Measurements from ENCODE around the gene RIMBP2. TPM values are rescaled to one million over a fixed set of nuclear protein-coding genes. Genes with fewer than 3 reads are reported as not detected.

RIMBP2 gene
- total RNA-seq, 2 experiments from 2014 or later: not detected

DNA sequence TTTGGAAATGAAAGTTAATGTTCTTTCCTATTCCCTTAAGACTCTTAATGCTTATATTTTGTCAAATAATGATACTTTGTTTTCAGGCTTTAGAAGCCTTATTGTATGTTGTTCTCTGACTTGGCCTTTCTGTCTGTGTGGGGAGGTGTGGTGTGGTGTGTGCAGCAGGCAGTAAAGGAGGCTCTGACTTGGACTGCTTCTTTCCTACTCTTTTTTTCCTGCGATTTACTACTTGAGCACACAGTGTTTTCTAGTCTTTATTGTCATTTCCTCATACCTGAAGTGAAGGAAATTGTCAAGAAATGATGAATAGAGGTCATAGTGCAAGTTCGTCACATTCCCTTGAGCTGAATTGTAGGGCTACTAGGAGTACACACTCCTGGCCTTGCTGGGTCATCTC is 351.5 kb downstream of the RIMBP2 start:
- H3K4me1 Mint-ChIP-seq (ENCODE audit: low read depth): no peaks in the 10 kb centered on the region
- no peaks in the 10 kb centered on the region for H3K27me3 ChIP-seq (ENCODE audit: control insufficient read depth in 1 of 2, insufficient read depth in 2 of 2, low read length in 2 of 2)
- H3K4me3 ChIP-seq (ENCODE audit: low read length): no peak overlapping the region
- H3K4me1 ChIP-seq (ENCODE audit: insufficient read depth, low read length): no peaks in the 10 kb centered on the region
- H3K9me3 Mint-ChIP-seq: no peaks in the 10 kb centered on the region
- no peaks in the 10 kb centered on the region for H3K36me3 ChIP-seq (ENCODE audit: insufficient read depth, low read length)
- no peak overlapping the region for H3K4me3 Mint-ChIP-seq
- DNase-seq (no peak), ATAC-seq (ENCODE audit: poor library complexity) (no peak)
- peaks cover 0 to 10% of the 10 kb centered on the region in 2 experiments for H3K9me3 ChIP-seq (ENCODE audit: control insufficient read depth in 1 of 2, insufficient read depth in 1 of 2, low read length in 2 of 2)
- H3K27me3 Mint-ChIP-seq: peaks cover 9% of the 10 kb centered on the region
- POLR2A ChIA-PET: no interaction called here
- no peak for TF ChIP-seq CTCF (IDR thresholded peaks at IDR 0.05)
- H3K36me3 Mint-ChIP-seq (ENCODE audit: low read depth): no peaks in the 10 kb centered on the region
- H3K27ac Mint-ChIP-seq: no peak overlapping the region
- intact Hi-C loops (cut with DNase I, micrococcal nuclease): no loop called here
- CTCF ChIA-PET: no interaction called here
- no peak overlapping the region for H3K27ac ChIP-seq (ENCODE audit: low read depth in 1 of 2, low read length in 2 of 2)

DNA sequence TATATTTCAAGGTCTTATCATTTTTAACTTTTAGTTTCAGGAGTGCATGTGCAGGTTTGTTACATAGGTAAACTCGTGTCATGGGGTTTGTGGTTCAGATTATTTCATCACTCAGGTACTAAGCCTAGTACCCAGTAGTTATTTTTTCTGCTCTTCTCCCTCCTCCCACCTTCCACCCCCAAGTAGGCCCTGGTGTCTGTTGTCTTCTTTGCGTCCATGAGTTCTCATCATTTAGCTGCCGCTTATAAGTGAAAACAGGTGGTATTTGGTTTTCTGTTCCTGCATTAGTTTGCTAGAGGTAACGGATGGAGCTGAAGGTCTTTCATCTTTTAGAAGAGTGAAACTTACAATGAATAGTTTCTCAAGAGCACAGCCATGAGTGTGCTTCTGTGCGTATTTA is 354.0 kb downstream of the RIMBP2 start:
- Mint-ChIP-seq H3K9me3 (no peaks in the 10 kb centered on the region), H3K27ac (no peak overlapping the region), H3K27me3 (peaks cover 27% of the 10 kb centered on the region), H3K4me3 (no peak overlapping the region), H3K4me1 (ENCODE audit: low read depth) (no peaks in the 10 kb centered on the region), H3K36me3 (ENCODE audit: low read depth) (no peaks in the 10 kb centered on the region)
- ChIA-PET POLR2A (no interaction called here), CTCF (no interaction called here)
- no peak for TF ChIP-seq CTCF (IDR thresholded peaks at IDR 0.05)
- Histone ChIP-seq H3K36me3 (ENCODE audit: insufficient read depth, low read length) (no peaks in the 10 kb centered on the region), H3K4me3 (ENCODE audit: low read length) (no peak overlapping the region), H3K9me3 (ENCODE audit: control insufficient read depth in 1 of 2, insufficient read depth in 1 of 2, low read length in 2 of 2) (peaks cover 0 to 4% of the 10 kb centered on the region in 2 experiments), H3K27me3 (ENCODE audit: control insufficient read depth in 1 of 2, insufficient read depth in 2 of 2, low read length in 2 of 2) (no peaks in the 10 kb centered on the region), H3K27ac (ENCODE audit: low read depth in 1 of 2, low read length in 2 of 2) (no peak overlapping the region), H3K4me1 (ENCODE audit: insufficient read depth, low read length) (no peaks in the 10 kb centered on the region)
- intact Hi-C loops (cut with DNase I, micrococcal nuclease): no loop called here
- DNase-seq (no peak), ATAC-seq (ENCODE audit: poor library complexity) (no peak)

DNA sequence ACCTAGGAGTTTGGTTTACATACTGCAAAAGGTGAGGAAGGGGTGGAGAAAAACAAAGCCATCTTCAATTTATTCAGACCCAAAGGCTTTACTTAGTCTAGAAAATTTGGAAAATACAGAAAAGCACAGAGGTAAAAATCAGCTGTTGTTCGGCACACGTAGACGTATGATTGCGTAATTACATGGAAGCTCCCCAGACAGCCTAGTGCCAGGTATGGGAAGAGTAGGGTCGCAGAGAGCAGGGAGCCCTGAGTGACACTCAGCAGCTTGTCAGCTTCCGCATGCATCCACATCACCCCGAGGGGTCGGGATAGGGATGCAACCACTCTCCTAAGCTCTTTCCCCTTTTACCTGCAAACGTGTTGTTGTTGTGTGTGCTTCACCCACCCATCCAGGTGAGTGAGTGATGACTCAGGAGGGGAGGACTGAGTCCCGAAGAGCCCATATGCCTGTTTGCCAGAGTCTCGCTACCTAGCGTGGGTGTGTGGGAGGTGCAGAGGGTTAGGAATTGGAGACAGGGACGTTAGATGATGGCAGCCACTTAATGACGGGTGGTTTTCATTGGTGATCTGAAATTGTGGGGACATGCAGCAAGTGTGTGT is 358.3 kb downstream of the RIMBP2 start:
- no peak overlapping the region for H3K27ac Mint-ChIP-seq
- H3K4me3 Mint-ChIP-seq: no peak overlapping the region
- H3K36me3 ChIP-seq (ENCODE audit: insufficient read depth, low read length): no peaks in the 10 kb centered on the region
- H3K27me3 ChIP-seq (ENCODE audit: control insufficient read depth in 1 of 2, insufficient read depth in 2 of 2, low read length in 2 of 2): peaks cover 0 to 2% of the 10 kb centered on the region in 2 experiments
- no peaks in the 10 kb centered on the region for H3K9me3 ChIP-seq (ENCODE audit: control insufficient read depth in 1 of 2, insufficient read depth in 1 of 2, low read length in 2 of 2)
- H3K4me1 Mint-ChIP-seq (ENCODE audit: low read depth): no peaks in the 10 kb centered on the region
- H3K27ac ChIP-seq (ENCODE audit: low read depth in 1 of 2, low read length in 2 of 2): no peak overlapping the region
- intact Hi-C loops (cut with DNase I, micrococcal nuclease): no loop called here
- H3K27me3 Mint-ChIP-seq: peaks cover 31% of the 10 kb centered on the region
- H3K36me3 Mint-ChIP-seq (ENCODE audit: low read depth): no peaks in the 10 kb centered on the region
- no peak for TF ChIP-seq CTCF (IDR thresholded peaks at IDR 0.05)
- DNase-seq: no peak
- ChIA-PET POLR2A (no interaction called here), CTCF (no interaction called here)
- ATAC-seq (ENCODE audit: poor library complexity): no peak
- H3K4me3 ChIP-seq (ENCODE audit: low read length): no peak overlapping the region
- no peaks in the 10 kb centered on the region for H3K9me3 Mint-ChIP-seq
- no peaks in the 10 kb centered on the region for H3K4me1 ChIP-seq (ENCODE audit: insufficient read depth, low read length)
